OCI-LY1 (cell line): ENCODE measurements around the gene CNTNAP2.

Source experiments
- H2AFZ ChIP-seq: fragments of 200-600 bp; sonication (generic), shearing (Covaris generic); 2 replicates; pipeline ENCODE4 v1.6.0; 2014; ENCODE audit warnings: antibody characterized with exemption, mild to moderate bottlenecking, low read length
- H3F3A ChIP-seq: fragments of 200-600 bp; sonication (generic), shearing (Covaris generic); 2 replicates; pipeline ENCODE4 v1.6.0; 2014; ENCODE audit warnings: mild to moderate bottlenecking, antibody characterized with exemption, low read length, moderate library complexity; ENCODE audit not compliant: insufficient read depth
- H3K27ac ChIP-seq: fragments of 200-600 bp; sonication (generic); 2 replicates; pipeline ENCODE4 v1.5.1; 2014; ENCODE audit warnings: low read length, mixed run types, mild to moderate bottlenecking, low read depth; ENCODE audit not compliant: poor library complexity, severe bottlenecking
- H3K27me3 ChIP-seq: fragments of 200-600 bp; sonication (generic); 2 replicates; pipeline ENCODE4 v1.6.0; 2014; ENCODE audit warnings: antibody characterized with exemption, mild to moderate bottlenecking, low read length, moderate library complexity; ENCODE audit not compliant: insufficient read depth
- H3K36me3 ChIP-seq: fragments of 200-600 bp; sonication (generic); 2 replicates; pipeline ENCODE4 v1.6.1; 2014; ENCODE audit warnings: mild to moderate bottlenecking, antibody characterized with exemption, low read length, moderate library complexity, mixed read lengths; ENCODE audit not compliant: insufficient read depth
- H3K4me1 ChIP-seq: fragments of 200-600 bp; sonication (generic); 2 replicates; pipeline ENCODE4 v1.5.1; 2014; ENCODE audit warnings: mild to moderate bottlenecking, low read length, moderate library complexity; ENCODE audit not compliant: insufficient read depth, severe bottlenecking
- H3K4me2 ChIP-seq: fragments of 200-600 bp; sonication (generic), shearing (Covaris generic); 2 replicates; pipeline ENCODE4 v1.6.1; 2014; ENCODE audit warnings: low read length
- H3K4me3 ChIP-seq: fragments of 200-600 bp; sonication (generic); 2 replicates; pipeline ENCODE4 v1.5.1; 2014; ENCODE audit warnings: low read length, low read depth, mild to moderate bottlenecking, mixed read lengths; ENCODE audit not compliant: poor library complexity, severe bottlenecking
- H3K79me2 ChIP-seq: fragments of 200-600 bp; shearing (Covaris generic); 2 replicates; pipeline ENCODE4 v1.6.1; 2016; ENCODE audit warnings: mixed run types, low read length, mixed read lengths; ENCODE audit not compliant: insufficient read depth
- H3K9ac ChIP-seq: fragments of 200-600 bp; sonication (generic), shearing (Covaris generic); 2 replicates; pipeline ENCODE4 v1.6.1; 2014; ENCODE audit warnings: mild to moderate bottlenecking, low read length, mixed read lengths
- H3K9me2 ChIP-seq: fragments of 200-600 bp; sonication (generic), shearing (Covaris generic); 2 replicates; pipeline ENCODE4 v1.6.1; 2014; ENCODE audit warnings: low read depth, mild to moderate bottlenecking, low read length, mixed read lengths
- H3K9me3 ChIP-seq: fragments of 200-600 bp; shearing (Covaris generic); 2 replicates; pipeline ENCODE4 v1.6.1; 2014; ENCODE audit warnings: low read length, mixed read lengths
- H4K20me1 ChIP-seq: fragments of 200-600 bp; sonication (generic), shearing (Covaris generic); 2 replicates; pipeline ENCODE4 v1.6.0; 2016; ENCODE audit warnings: mild to moderate bottlenecking, low read length; ENCODE audit not compliant: insufficient read depth
- EZH2 ChIP-seq: fragments of 200-600 bp; sonication (generic), shearing (Covaris generic); IDR thresholded peaks from 2 replicates; pipeline ENCODE4 v1.8.0; 2017; ENCODE audit warnings: borderline replicate concordance, mixed run types, mild to moderate bottlenecking, antibody characterized with exemption, low read length, moderate library complexity, mixed read lengths
- TF ChIP-seq, protein P1 (sequence below): fragments of 200-600 bp; sonication (generic), shearing (Covaris generic); IDR thresholded peaks from 2 replicates; pipeline ENCODE4 v1.5.1; 2017; ENCODE audit warnings: mild to moderate bottlenecking, antibody characterized with exemption, low read length, moderate library complexity, mixed read lengths

CNTNAP2 gene

DNA sequence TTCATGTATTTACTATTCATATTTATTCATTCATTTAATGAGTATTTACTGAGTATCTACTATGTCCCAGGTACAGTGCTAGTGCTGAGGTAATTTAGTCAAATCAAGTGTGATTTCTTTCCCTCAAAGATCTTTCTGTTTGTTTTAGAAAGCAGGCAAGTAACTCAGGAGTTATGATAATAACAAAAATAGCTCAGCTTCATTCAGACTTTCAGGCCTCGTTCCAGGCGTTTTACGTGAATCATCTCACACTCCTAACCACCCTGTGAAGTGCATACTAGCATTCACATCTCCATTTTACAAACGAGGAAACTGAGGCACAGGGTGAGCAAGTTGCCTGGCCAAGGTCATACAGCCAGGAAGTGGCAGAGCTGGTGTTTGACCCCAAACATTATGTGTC is 2005.2 kb downstream of the CNTNAP2 start:
- Histone ChIP-seq H3K4me3 (no peak overlapping the region), H4K20me1 (no peaks in the 10 kb centered on the region), H3K27ac (no peak overlapping the region), H3K4me2 (no peak overlapping the region), H3K9me3 (no peaks in the 10 kb centered on the region), H2AFZ (no peak overlapping the region), H3K36me3 (no peaks in the 10 kb centered on the region), H3K27me3 (no peaks in the 10 kb centered on the region; the same call in 1 of the 2 replicates), H3K79me2 (no peaks in the 10 kb centered on the region), H3F3A (no peaks in the 10 kb centered on the region), H3K4me1 (no peaks in the 10 kb centered on the region), H3K9me2 (no peaks in the 10 kb centered on the region), H3K9ac (no peak overlapping the region)
- TF ChIP-seq, protein P1, sequence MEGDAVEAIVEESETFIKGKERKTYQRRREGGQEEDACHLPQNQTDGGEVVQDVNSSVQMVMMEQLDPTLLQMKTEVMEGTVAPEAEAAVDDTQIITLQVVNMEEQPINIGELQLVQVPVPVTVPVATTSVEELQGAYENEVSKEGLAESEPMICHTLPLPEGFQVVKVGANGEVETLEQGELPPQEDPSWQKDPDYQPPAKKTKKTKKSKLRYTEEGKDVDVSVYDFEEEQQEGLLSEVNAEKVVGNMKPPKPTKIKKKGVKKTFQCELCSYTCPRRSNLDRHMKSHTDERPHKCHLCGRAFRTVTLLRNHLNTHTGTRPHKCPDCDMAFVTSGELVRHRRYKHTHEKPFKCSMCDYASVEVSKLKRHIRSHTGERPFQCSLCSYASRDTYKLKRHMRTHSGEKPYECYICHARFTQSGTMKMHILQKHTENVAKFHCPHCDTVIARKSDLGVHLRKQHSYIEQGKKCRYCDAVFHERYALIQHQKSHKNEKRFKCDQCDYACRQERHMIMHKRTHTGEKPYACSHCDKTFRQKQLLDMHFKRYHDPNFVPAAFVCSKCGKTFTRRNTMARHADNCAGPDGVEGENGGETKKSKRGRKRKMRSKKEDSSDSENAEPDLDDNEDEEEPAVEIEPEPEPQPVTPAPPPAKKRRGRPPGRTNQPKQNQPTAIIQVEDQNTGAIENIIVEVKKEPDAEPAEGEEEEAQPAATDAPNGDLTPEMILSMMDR: no peak
- TF ChIP-seq EZH2: no peak

- Histone ChIP-seq H3K36me3 (no peaks in the 10 kb centered on the region), H3K27me3 (no peaks in the 10 kb centered on the region), H3K9me3 (no peaks in the 10 kb centered on the region), H4K20me1 (no peaks in the 10 kb centered on the region), H3K79me2 (no peaks in the 10 kb centered on the region), H3K4me2 (no peak overlapping the region), H3K9me2 (no peaks in the 10 kb centered on the region; the same call in 1 of the 2 replicates), H3K4me3 (no peak overlapping the region), H3K9ac (no peak overlapping the region), H3K4me1 (no peaks in the 10 kb centered on the region), H2AFZ (no peak overlapping the region), H3K27ac (no peak overlapping the region), H3F3A (no peaks in the 10 kb centered on the region)
- TF ChIP-seq EZH2: no peak
- TF ChIP-seq, protein P1: no peak
Observed at GRCh38 chr7:148124477-148124876, 2007.9 kb downstream of the CNTNAP2 start.

GRCh38 chr7:148127374-148127773 is 2010.8 kb downstream of the CNTNAP2 start:
- no peaks in the 10 kb centered on the region for H3K9me3 ChIP-seq
- no peak overlapping the region for H3K9ac ChIP-seq
- TF ChIP-seq EZH2: no peak
- TF ChIP-seq, protein P1: no peak
- H2AFZ ChIP-seq: no peak overlapping the region
- no peaks in the 10 kb centered on the region; the same call in 1 of the 2 replicates for H3K9me2 ChIP-seq
- H3K4me2 ChIP-seq: no peak overlapping the region
- no peak overlapping the region for H3K4me3 ChIP-seq
- no peaks in the 10 kb centered on the region for H3K36me3 ChIP-seq
- no peaks in the 10 kb centered on the region for H3K4me1 ChIP-seq
- no peak overlapping the region for H3K27ac ChIP-seq
- H3F3A ChIP-seq: no peaks in the 10 kb centered on the region
- H4K20me1 ChIP-seq: no peaks in the 10 kb centered on the region
- no peaks in the 10 kb centered on the region for H3K79me2 ChIP-seq
- H3K27me3 ChIP-seq: no peaks in the 10 kb centered on the region
